T-helper 2 cell treated with Interferon-gamma antibody and Interleukin-4, amounts not matched to agents 100 ng/mL and 5 ng/mL, for 36 hours (primary cell): ENCODE data around the gene RNF146. TPM values are rescaled to one million over a fixed set of nuclear protein-coding genes. Genes with fewer than 3 reads are reported as not detected.

Experiments used
- total RNA-seq: library from RNA; stranded (reverse); gene quantifications from 2 replicates; pipeline ENCODE4 v1.2.3, GENCODE V29; 2022

The RNF146 gene
- total RNA-seq, 1 donor from 2014 or later, result 16.9 TPM

Other genes starting within 250 kb of the RNF146 start
- gene RSPO3, start 148.2 kb upstream of the RNF146 start, total RNA-seq, result not detected in 2 replicates
- gene ECHDC1, start 76.7 kb downstream of the RNF146 start, total RNA-seq, result 46.5 and 51.2 TPM in 2 replicates
- 10.4 and 11.2 TPM in 2 replicates for gene KIAA0408, start 192.5 kb downstream of the RNF146 start, total RNA-seq